GM12864 (cell line): Measurements from ENCODE around the gene CACNA1C.

Experiments
- DNase-seq: peaks from one replicate; pipeline ENCODE4 v3.0.0-alpha.2; 2011; ENCODE audit warnings: low read depth
- H3K4me3 ChIP-seq: 2 replicates; pipeline ENCODE4 v1.5.1; 2011; ENCODE audit warnings: mild to moderate bottlenecking, low read depth, low read length, control low read depth
- TF ChIP-seq, protein P1 (sequence below): IDR thresholded peaks from 2 replicates; pipeline ENCODE4 v1.5.1; 2011; ENCODE audit warnings: low read depth, mild to moderate bottlenecking, moderate library complexity, low read length, control low read depth, inconsistent platforms; ENCODE audit errors: missing control alignments

Gene CACNA1C

DNA sequence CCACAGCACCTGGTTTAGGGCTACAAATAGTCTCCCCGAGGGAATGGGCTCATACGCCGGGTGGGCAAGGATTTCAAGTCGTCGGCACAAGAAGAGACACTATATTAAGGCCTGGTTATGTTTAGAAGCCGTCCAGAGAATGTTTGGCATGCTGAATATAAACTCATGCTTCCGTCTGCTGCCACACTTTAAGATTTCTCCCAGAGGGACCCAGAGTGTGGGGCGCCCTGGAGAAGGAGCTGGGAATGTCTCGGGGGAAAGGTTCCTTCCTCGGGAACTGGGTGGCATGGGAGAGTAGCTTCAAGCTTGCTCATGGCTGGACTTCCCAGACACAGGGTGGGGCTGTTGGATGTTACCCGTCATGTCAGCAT, 295.7 kb downstream of the CACNA1C start:
- no peak overlapping the region for H3K4me3 ChIP-seq
- no peak for DNase-seq
- TF ChIP-seq, protein P1, sequence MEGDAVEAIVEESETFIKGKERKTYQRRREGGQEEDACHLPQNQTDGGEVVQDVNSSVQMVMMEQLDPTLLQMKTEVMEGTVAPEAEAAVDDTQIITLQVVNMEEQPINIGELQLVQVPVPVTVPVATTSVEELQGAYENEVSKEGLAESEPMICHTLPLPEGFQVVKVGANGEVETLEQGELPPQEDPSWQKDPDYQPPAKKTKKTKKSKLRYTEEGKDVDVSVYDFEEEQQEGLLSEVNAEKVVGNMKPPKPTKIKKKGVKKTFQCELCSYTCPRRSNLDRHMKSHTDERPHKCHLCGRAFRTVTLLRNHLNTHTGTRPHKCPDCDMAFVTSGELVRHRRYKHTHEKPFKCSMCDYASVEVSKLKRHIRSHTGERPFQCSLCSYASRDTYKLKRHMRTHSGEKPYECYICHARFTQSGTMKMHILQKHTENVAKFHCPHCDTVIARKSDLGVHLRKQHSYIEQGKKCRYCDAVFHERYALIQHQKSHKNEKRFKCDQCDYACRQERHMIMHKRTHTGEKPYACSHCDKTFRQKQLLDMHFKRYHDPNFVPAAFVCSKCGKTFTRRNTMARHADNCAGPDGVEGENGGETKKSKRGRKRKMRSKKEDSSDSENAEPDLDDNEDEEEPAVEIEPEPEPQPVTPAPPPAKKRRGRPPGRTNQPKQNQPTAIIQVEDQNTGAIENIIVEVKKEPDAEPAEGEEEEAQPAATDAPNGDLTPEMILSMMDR: no peak

DNA sequence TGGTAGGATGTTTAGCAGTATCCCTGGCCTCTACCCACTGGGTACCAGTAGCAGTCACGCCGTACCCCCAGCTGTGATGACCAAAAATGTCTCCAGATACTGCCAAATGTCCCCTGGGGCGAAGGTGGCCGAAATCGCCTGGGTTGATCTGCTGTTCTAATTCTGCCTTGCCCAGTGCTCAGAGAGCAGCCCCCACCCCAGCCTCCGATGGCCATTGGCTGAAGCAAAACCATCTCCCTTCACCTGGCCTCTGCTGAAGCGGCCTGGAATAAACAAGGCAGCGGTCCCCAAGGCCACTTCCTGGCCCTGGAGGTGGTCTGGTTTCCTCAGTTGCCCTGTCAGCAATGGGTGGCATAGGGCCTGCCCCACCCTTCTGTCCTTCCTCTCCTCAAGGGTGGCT, 298.4 kb downstream of the CACNA1C start:
- no peak for DNase-seq
- no peak overlapping the region for H3K4me3 ChIP-seq
- TF ChIP-seq, protein P1: no peak

DNA sequence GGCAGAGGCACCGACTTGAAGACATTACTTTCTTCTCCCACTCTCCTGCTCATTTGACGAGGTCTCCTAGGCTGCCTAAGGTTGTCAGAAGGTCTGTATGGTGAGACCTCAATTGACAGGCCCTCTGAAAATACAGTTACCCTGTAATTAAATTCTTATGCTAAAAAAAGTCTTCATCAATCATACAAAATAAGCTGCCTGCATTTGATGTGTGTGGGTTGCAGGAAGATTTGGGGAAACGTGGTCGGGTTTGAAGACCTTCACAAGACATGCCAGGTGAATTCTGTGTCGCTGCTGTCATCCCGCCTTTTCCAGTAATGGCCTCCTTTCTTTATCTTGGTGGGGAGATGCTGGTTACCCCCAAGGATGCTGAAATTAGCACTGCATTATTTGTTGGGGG, 299.4 kb downstream of the CACNA1C start:
- no peak overlapping the region for H3K4me3 ChIP-seq
- DNase-seq: no peak
- TF ChIP-seq, protein P1: no peak

DNA sequence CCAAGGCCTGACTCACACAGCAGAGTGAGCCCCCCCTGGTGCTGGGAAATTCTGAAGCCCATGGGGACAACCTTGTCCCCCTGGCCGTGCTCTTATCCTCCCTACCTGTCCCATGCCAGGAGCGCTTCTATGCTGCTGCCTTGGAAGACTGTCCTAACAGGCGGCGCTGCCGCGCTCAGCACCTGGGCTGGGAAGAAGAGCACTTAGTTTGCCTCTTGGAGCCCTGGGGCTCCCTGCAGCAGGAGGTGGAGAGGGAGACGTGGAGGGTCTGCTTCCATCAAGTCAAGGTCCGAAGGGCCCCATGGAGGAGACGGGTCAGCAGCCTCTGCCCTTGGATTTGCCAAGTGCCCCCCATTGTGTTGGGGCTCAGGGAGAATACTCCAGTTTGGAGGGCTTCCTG, 300.5 kb downstream of the CACNA1C start:
- H3K4me3 ChIP-seq: no peak overlapping the region
- DNase-seq: no peak
- TF ChIP-seq, protein P1: no peak

DNA sequence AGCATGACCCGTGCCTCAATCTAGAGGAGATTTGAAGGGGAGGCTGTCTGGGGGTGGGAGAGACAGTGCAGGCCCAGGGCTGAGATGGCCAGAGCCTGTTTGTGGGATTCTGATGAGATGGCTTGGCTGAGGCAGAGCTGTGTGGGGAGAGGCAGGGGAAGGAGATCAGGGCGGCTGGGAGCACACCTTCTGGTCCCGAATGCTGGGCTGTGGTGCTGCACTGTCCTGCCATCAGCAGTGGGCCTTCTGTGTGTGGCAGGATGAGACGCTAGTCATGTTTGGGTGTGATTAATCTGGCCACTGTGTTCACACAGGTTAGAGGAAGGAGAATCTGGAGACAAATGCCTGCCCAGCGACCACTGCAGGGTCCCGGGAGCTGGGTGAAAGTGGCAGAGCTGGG, 300.9 kb downstream of the CACNA1C start:
- no peak overlapping the region for H3K4me3 ChIP-seq
- DNase-seq: no peak
- TF ChIP-seq, protein P1: no peak

DNA sequence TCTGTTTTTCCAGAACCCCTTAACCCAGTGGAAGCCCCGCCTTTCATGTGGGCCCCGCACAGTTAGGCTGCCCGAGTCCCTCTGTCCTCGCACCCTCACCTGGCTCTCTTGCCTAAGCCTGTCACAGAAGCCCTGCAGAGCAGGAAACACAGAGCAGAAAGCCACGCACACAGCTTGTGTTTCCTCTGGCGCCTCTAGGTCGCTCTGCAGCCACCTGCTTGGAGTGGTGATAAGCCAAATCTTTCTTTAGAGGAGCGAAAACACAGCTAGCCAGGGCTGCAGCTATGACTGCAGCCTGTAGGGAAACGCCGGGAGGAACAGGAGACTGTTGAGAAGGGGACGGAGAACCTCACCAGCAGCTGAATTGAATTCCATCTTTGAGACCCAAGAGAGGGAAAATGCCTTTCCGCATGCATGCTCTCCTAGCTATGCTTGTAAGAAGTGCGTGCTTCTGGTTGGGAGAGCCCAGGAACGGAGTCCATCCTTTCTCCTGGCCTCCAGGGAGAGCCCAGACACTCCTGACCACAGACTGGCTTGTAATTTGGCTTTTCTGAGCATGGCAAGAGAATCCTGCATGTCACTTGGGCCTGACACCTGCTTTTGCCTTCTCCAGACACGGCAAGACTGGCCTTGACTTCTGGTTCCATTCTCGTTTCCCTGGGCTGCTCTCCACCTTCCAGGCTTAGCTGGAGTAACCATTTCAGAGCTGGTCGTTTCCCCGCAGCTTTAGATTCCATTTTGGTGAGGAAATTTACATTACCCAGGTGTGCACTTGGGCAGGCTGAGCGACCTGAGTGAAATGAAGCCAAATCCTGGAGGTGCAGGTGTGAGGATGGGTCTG, 301.6 kb downstream of the CACNA1C start:
- DNase-seq: no peak
- H3K4me3 ChIP-seq: no peak overlapping the region
- TF ChIP-seq, protein P1: no peak

DNA sequence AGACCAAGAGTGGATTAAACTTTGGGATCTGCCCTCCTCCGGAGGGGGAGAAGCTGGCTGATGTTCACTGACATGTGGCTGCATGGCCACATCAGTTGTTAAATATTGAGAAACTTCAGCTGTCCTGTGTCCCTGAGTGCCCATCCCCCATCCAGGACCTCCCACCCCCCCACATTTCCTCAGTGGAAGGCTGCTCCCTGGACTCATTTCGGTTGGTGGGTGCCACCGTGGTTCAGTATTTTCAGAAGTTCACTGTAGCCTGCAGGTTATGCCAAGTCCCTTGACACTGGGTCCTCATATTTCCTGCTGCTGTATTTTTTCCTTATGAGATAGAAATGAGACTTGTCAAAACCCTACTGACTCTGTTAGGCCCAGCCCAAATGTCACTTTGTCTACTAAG, 302.4 kb downstream of the CACNA1C start:
- H3K4me3 ChIP-seq: no peak overlapping the region
- TF ChIP-seq, protein P1: no peak
- no peak for DNase-seq
